Mucosa of rectum (tissue), 2 donors: ENCODE measurements around the gene NEDD4L.

Experiments
- H3K27ac ChIP-seq, 2 donors: one replicate each; pipeline ENCODE4 v1.7.0; 2013; ENCODE audit warnings: inconsistent platforms in 2 of 2, low read depth in 2 of 2, low read length in 2 of 2
- H3K27me3 ChIP-seq, 2 donors: one replicate each; pipeline ENCODE4 v1.7.0; 2013; ENCODE audit warnings: low read length in 2 of 2; ENCODE audit not compliant: control insufficient read depth in 2 of 2, insufficient read depth in 2 of 2
- H3K36me3 ChIP-seq, 2 donors: one replicate each; pipeline ENCODE4 v1.7.0; 2013; ENCODE audit warnings: low read length in 2 of 2; ENCODE audit not compliant: control insufficient read depth in 2 of 2, insufficient read depth in 2 of 2
- H3K4me1 ChIP-seq, 2 donors: one replicate each; pipeline ENCODE4 v1.7.0; 2013; ENCODE audit warnings: low read length in 2 of 2, mild to moderate bottlenecking in 1 of 2; ENCODE audit not compliant: control insufficient read depth in 2 of 2, insufficient read depth in 2 of 2
- H3K4me3 ChIP-seq, 2 donors: one replicate each; pipeline ENCODE4 v1.7.0; 2013; ENCODE audit warnings: low read length in 2 of 2
- H3K9ac ChIP-seq, 2 donors: one replicate each; pipeline ENCODE4 v1.7.0; 2013; ENCODE audit warnings: low read length in 2 of 2, low read depth in 1 of 2, mild to moderate bottlenecking in 1 of 2
- H3K9me3 ChIP-seq, 2 donors: one replicate each; pipeline ENCODE4 v1.7.0; 2013; ENCODE audit warnings: low read length in 2 of 2; ENCODE audit not compliant: control insufficient read depth in 2 of 2
- donor health status: healthy.
- donor health status: Normal muscosa, but diverticular disease.

NEDD4L gene

DNA sequence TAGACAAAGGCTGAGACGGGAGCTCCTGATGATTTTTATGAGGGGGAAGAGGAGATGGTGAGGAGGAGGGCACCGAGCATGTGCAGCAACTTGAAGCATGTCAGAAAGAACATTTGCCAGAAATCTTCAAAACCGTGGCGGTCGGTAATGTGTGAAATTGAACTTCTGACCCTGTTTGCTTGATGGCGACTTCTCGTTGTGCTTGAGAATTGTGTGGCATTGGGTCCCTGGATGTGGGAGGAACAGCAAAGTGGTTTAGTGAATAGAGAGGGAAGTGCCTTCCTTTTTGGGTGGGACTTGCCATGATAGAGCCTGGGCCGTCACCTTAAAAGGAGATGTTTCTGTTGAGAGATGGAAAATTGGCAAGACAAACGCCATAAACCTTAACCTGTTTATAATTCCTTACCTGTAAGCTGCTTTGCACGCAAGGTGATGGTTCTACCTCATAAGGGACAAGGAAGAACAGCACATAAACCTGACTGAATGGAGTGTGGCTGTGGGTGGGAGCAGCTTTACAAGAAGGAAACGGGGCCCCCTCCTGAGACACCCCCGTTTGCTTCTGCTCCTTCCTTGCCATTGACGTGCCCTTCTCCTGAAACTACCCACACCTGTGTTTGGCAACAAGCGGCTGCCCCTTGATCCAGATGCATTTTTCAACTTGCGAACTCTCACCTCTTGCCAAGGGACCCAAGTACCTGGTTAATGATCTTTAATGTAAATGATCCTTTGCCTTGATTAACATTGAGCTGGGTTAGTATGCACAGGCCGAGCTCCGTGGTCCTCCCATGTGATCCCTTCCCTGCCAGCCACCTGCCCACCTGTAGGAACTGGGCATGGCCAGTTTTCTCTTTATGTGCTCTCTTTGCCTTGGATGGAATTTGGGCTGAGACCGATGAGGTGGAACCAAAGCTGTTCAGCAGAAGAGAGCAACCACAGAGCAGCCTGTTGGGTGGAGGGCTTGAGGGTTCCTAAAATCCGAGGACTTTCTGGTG, 153.2 kb downstream of the NEDD4L start:
- peaks cover 24 to 31% of the 10 kb centered on the region in 2 donors for H3K4me1 ChIP-seq
- no peaks in the 10 kb centered on the region for H3K36me3 ChIP-seq
- H3K9me3 ChIP-seq, result no peaks in the 10 kb centered on the region
- H3K27me3 ChIP-seq, result no peaks in the 10 kb centered on the region
- H3K4me3 ChIP-seq, result peak overlapping the region; percentile 22 to 75
- H3K9ac ChIP-seq, result peak overlapping the region; percentile 34 to 46
- H3K27ac ChIP-seq, result peak overlapping the region; percentile 75 to 86

DNA sequence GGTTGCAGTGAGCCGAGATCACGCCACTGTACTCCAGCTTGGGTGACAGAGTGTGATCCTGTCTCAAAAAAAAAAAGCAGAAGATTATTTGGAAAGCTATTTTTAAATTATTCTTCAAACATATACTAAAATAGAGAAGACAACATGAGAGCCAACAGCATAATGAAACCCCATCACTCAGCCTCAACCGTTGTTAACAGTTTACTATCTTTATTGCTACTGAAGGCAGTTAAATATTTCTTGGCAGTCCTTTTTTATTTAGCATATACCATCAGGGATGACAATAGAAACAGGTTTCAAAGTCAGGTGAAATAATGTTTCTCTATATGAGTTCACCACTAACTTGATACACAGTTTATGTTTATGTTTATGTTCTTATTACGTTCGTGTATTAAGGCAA, 157.2 kb downstream of the NEDD4L start:
- Histone ChIP-seq H3K27ac (peak overlapping the region; percentile 52 to 58), H3K4me3 (no peak overlapping the region), H3K9ac (no peak overlapping the region), H3K27me3 (no peaks in the 10 kb centered on the region), H3K36me3 (no peaks in the 10 kb centered on the region), H3K4me1 (peaks cover 24 to 28% of the 10 kb centered on the region in 2 donors), H3K9me3 (no peaks in the 10 kb centered on the region)

DNA sequence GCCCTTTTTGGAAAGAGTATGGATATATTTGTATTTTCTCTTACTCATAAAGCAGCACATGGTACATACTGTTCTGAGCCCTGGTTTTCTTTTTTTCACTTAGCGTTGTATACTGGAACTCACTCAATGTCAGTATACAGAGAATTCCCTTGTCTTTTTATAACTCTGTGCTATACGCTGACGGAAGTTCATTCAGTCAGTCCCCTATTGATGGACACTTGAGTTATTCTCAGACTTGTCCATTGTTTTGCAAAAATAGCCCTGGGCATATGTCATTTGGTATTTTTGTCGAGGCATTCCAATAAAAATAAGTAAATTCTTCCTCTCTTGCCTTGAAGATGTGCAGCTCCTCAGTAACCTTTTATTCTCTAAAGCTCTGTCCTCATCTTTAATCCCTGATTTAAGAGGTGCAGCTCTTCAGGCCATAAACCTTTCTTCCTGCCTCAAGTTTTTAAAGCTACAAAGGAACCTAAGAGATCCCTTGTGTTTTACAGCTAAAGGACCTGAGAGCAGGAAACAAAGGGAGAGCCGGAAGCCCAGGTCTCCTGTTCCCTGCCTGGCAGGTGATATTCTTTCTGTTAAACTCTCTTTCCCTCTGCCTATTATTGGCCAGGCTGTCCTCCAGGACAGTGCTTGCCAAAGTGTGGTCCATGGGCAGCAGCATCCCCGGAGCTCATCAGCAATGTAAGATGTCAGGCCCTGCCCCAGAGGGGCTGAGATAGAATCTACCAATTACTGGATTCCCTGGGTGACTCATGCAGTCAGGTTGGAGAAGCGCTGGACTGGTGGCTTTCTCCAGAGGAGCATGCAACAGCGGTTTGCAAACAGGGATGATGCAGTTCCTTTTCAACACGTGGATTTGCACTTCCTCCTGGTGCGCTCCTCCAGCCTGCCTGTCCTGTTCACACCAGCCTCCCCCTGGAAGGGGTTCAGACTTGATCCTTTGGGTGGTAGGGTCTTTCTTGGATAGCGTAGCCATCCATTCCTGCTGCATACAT, 158.0 kb downstream of the NEDD4L start:
- no peak overlapping the region for H3K4me3 ChIP-seq
- H3K4me1 ChIP-seq, result peaks cover 22% of the 10 kb centered on the region in 2 donors
- no peaks in the 10 kb centered on the region for H3K36me3 ChIP-seq
- H3K27ac ChIP-seq, result peak overlapping the region; percentile 52 to 58
- no peaks in the 10 kb centered on the region for H3K9me3 ChIP-seq
- H3K9ac ChIP-seq, result peak overlapping the region; percentile 3 to 8
- no peaks in the 10 kb centered on the region for H3K27me3 ChIP-seq

DNA sequence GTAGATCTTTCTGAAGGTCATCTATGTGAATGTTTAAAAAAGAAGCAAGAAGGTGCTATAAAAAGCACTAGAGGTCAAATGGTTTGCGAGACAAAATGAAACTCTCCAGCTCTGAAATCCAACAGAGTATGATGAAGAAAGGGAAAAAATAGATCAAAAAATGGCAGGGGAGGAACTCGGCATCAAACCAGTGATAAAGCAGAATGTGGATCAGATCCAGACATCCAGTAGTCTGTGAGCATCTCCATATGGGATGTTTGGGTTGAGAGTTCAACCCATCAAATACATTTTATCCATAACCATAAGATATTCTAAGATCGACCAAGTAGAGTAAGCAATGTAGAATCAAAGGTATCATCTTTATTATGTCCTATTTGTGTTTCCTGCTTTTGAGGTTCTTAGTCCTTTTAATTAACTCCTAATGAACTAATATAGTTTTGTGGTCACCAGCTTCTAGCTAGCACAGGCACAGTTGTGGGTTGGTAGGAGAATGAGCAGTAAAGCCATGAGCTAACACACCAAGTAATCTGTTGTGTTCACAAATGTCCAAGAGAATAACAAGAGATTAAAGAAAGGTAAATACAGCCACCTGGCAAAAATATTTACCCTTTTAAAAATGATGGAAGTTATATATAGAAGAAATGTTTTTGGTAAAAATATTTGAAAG, 160.9 kb downstream of the NEDD4L start:
- H3K27me3 ChIP-seq, result no peaks in the 10 kb centered on the region
- H3K4me3 ChIP-seq, result no peak overlapping the region
- no peaks in the 10 kb centered on the region for H3K9me3 ChIP-seq
- no peak overlapping the region for H3K27ac ChIP-seq
- peaks cover 10 to 15% of the 10 kb centered on the region in 2 donors for H3K4me1 ChIP-seq
- no peaks in the 10 kb centered on the region for H3K36me3 ChIP-seq
- no peak overlapping the region for H3K9ac ChIP-seq

DNA sequence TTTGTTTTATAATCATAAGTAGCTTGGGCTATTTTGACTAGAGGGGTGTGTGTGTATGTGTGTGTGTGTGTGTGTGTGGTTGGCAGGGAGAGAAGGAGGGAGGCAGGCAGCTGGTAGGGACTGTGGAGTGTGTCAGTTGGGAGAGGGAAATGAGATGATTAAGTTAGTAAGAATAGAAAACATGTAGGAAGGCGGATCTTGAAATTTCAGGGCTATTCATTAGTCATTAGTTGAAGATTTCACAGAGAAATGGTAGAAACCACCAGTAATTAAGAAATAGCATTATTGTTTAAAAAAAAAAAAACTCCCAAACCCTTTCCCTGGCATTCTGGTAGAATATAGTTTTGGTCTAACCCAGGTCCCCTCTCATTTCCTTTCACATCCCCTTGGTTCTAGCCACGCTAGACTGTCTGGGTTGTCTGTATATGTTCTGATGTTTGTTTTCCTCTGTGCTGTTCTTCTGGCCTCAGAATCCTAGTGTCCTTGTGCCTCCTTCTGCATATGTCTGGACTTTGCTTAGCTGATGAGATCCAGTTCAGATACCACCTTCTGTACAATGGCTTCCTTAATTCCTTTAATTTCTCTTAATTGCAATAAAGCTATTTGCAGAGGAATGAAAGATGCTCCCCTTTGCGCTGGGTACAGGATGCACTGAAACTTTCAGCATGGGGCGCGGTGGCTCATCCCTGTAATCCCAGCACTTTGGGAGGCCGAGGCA, 161.6 kb downstream of the NEDD4L start:
- Histone ChIP-seq H3K27ac (no peak overlapping the region), H3K4me1 (peaks cover 10 to 15% of the 10 kb centered on the region in 2 donors)

DNA sequence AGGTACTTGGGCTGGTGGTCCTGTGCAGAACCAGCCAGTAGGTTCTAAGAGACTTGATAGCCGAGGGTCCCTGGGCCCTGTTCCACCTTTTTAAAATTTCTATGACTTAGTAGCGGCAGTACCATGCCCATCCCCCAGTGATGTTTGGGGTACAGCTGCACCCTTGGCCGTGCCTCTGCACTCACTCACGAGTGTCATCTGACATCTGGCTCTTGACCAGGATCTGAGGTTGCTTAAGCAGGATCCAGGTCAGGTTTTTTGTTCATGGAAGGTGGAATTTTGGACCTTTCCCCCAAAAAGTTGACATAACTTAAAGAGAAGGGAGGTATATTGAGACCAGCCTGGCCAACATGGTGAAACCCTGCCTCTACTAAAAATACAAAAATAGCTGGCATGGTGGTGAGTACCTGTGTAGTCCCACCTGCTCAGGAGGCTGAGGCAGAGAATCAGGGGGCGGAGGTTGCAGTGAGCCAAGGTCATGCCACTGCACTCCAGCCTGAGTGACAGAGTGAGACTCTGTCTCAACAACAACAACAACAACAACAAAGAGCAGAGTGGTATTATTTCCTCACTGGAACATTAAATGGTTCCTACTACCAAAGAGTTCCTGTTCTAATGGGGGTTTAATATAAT, 163.6 kb downstream of the NEDD4L start:
- H3K4me3 ChIP-seq, result no peak overlapping the region
- no peak overlapping the region for H3K9ac ChIP-seq
- no peaks in the 10 kb centered on the region for H3K27me3 ChIP-seq
- no peak overlapping the region for H3K27ac ChIP-seq
- H3K9me3 ChIP-seq, result no peaks in the 10 kb centered on the region
- no peaks in the 10 kb centered on the region for H3K36me3 ChIP-seq
- H3K4me1 ChIP-seq, result peaks cover 2 to 9% of the 10 kb centered on the region in 2 donors

More for the DNA sequence above, 161.6 kb downstream of the NEDD4L start:
- Histone ChIP-seq H3K9ac (no peak overlapping the region), H3K27me3 (no peaks in the 10 kb centered on the region), H3K9me3 (no peaks in the 10 kb centered on the region), H3K36me3 (no peaks in the 10 kb centered on the region), H3K4me3 (no peak overlapping the region)

DNA sequence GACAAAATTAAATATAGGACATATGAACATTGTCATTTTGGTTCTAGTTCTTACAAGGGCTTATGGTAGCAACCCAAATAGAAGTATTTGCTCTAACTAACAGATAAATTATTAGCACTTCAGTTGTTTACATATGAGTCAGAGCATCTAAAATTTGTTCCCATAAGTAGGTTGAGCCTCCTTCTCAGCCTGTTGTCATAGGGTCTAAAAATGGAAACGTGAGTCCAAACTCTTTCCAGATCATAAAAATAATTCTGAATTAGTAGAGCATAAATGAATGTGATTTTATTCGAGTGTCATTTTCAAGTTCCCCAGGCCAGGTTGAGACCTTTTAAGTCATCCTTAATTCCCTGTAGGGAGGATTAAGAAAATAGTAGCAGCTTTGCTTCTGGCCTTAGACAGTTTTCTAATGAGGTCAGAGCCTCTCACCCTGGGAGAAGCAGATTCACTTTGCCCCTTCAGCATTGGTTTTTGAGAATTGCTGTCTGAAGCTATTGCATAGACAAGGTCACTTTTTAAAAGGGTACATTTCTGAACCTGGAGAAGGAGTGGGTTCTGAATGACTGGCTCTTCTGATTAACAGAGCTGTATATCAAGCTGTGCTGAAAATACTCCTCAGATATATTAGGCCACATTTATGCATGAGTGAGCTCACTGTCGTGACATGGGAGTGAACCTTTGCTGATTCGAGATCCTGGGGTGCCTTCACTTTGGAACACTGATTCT, 164.3 kb downstream of the NEDD4L start:
- Histone ChIP-seq H3K4me1 (peaks cover 0 to 8% of the 10 kb centered on the region in 2 donors), H3K36me3 (no peaks in the 10 kb centered on the region), H3K27me3 (no peaks in the 10 kb centered on the region), H3K27ac (no peak overlapping the region), H3K4me3 (no peak overlapping the region), H3K9me3 (no peaks in the 10 kb centered on the region), H3K9ac (no peak overlapping the region)

DNA sequence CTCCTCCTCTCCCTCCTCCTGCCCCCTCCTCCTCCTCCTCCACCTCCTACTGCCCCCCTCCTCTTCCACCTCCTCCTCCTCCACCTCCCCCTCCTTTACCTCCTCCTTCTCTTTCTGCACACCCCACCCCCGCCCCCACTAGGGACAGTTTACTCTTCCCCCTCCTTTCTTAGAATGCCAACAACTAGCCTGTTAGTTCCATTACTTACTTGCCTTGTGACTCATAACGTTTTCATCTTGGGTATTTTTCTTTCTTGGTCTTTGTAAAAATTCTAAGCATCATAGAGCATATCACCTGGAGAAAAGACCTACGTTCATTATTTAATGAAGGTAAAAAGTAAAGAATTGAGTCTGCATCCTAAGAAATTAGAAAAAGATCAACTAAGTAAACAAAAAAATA, 165.3 kb downstream of the NEDD4L start:
- Histone ChIP-seq H3K4me1 (peaks cover 5 to 16% of the 10 kb centered on the region in 2 donors), H3K36me3 (no peaks in the 10 kb centered on the region), H3K27ac (no peak overlapping the region)

More for the DNA sequence above, 165.3 kb downstream of the NEDD4L start:
- Histone ChIP-seq H3K4me3 (no peak overlapping the region), H3K9ac (no peak overlapping the region), H3K27me3 (no peaks in the 10 kb centered on the region), H3K9me3 (no peaks in the 10 kb centered on the region)
